DOHH2 (cell line): Measurements from ENCODE around the gene ALOX12B.

Experiments
- EZH2phosphoT487 ChIP-seq: fragments of 200-600 bp; sonication (generic); IDR thresholded peaks from 2 replicates; pipeline ENCODE4 v1.6.1; 2017; ENCODE audit warnings: borderline replicate concordance, mild to moderate bottlenecking, antibody characterized with exemption, low read length, moderate library complexity, mixed read lengths
- TF ChIP-seq, protein P1 (sequence below): fragments of 200-600 bp; sonication (generic); IDR thresholded peaks from one replicate; pipeline ENCODE4 v1.5.1; 2014; ENCODE audit warnings: antibody characterized with exemption, mild to moderate bottlenecking, low read depth, low read length; ENCODE audit not compliant: poor library complexity, severe bottlenecking

DNA sequence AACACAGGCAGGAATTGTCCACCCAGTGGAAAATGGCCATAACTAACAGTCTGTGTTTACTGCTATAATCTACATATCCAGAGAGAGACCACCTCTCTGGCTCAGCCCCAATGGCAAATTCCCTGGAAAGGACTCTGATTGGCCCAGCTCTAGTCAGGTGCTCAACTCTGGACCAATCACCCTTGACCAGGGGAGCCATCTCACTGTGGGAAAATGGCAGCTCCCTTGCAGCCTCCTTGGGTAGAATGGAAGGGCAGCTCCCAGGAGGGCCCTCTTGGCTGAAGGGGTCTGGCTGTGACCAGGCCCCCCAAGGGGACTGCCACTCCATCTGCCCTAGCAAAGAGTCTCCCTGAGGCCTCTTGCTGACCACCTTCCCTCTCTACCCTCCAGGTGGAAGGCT is 45.5 kb downstream of the ALOX12B start:
- TF ChIP-seq, protein P1, sequence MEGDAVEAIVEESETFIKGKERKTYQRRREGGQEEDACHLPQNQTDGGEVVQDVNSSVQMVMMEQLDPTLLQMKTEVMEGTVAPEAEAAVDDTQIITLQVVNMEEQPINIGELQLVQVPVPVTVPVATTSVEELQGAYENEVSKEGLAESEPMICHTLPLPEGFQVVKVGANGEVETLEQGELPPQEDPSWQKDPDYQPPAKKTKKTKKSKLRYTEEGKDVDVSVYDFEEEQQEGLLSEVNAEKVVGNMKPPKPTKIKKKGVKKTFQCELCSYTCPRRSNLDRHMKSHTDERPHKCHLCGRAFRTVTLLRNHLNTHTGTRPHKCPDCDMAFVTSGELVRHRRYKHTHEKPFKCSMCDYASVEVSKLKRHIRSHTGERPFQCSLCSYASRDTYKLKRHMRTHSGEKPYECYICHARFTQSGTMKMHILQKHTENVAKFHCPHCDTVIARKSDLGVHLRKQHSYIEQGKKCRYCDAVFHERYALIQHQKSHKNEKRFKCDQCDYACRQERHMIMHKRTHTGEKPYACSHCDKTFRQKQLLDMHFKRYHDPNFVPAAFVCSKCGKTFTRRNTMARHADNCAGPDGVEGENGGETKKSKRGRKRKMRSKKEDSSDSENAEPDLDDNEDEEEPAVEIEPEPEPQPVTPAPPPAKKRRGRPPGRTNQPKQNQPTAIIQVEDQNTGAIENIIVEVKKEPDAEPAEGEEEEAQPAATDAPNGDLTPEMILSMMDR = no peak
- TF ChIP-seq EZH2phosphoT487 = no peak
